KMS-11 (cell line): ENCODE data around the gene SIVA1.
A peak's percentile ranks its signal among the peaks of the same experiment; 100 is the strongest.

Experiments used
- H2AFZ ChIP-seq: fragments of 200-600 bp; sonication (generic); 2 replicates; pipeline ENCODE4 v1.6.1; 2016; ENCODE audit warnings: antibody characterized with exemption, mixed run types, low read depth
- H3K27ac ChIP-seq: fragments of 200-600 bp; sonication (generic); 2 replicates; pipeline ENCODE4 v1.6.1; 2016; ENCODE audit warnings: mild to moderate bottlenecking, mixed run types
- H3K27me3 ChIP-seq: fragments of 200-600 bp; sonication (generic); 2 replicates; pipeline ENCODE4 v1.6.1; 2017; ENCODE audit warnings: mild to moderate bottlenecking, low read depth, mixed run types, moderate library complexity; ENCODE audit not compliant: insufficient read depth
- H3K36me3 ChIP-seq: fragments of 200-600 bp; sonication (generic); 2 replicates; pipeline ENCODE4 v1.6.1; 2017; ENCODE audit warnings: mild to moderate bottlenecking, mixed run types; ENCODE audit not compliant: insufficient read depth
- H3K4me1 ChIP-seq: fragments of 200-600 bp; sonication (generic); 2 replicates; pipeline ENCODE4 v1.6.1; 2016; ENCODE audit warnings: mild to moderate bottlenecking, low read depth, mixed run types; ENCODE audit not compliant: poor library complexity, severe bottlenecking
- H3K4me2 ChIP-seq: fragments of 200-600 bp; sonication (generic); 2 replicates; pipeline ENCODE4 v1.7.0; 2016; ENCODE audit warnings: mild to moderate bottlenecking, mixed run types
- H3K4me3 ChIP-seq: fragments of 200-600 bp; sonication (generic); IDR thresholded peaks from 2 replicates; pipeline ENCODE4 v1.6.1; 2017; ENCODE audit warnings: low read depth, low read length, mixed read lengths; ENCODE audit not compliant: insufficient read depth
- H3K79me2 ChIP-seq: fragments of 200-600 bp; sonication (generic); 2 replicates; pipeline ENCODE4 v1.6.1; 2016; ENCODE audit warnings: low read depth, mixed run types; ENCODE audit not compliant: insufficient read depth
- H3K9ac ChIP-seq: fragments of 200-600 bp; sonication (generic); 2 replicates; pipeline ENCODE4 v1.6.1; 2016; ENCODE audit warnings: mild to moderate bottlenecking, mixed run types
- H4K20me1 ChIP-seq: fragments of 200-600 bp; sonication (generic); 2 replicates; pipeline ENCODE4 v1.6.1; 2016; ENCODE audit warnings: mild to moderate bottlenecking, mixed run types; ENCODE audit not compliant: insufficient read depth
- CTCF ChIP-seq: fragments of 200-600 bp; sonication (generic); conservative IDR thresholded peaks from 2 replicates; pipeline ENCODE4 v1.6.1; 2017; ENCODE audit warnings: low read depth, mild to moderate bottlenecking, antibody characterized with exemption, low read length, moderate library complexity, mixed read lengths

The SIVA1 gene

GRCh38 chr14:104752735-104753527 lies at the start of gene SIVA1:
Gene SIVA1 (plus strand): TSS chr14:104753147. CDS start chr14:104753202, 55 bp downstream.
- Histone ChIP-seq H3K79me2 (peaks cover 17% of the 10 kb centered on the region; the same call in 1 of the 2 replicates), H3K27ac (peak within 1 kb of the TSS; percentile 45), H4K20me1 (no peaks in the 10 kb centered on the region), H3K9ac (peak within 1 kb of the TSS; percentile 83), H2AFZ (peak within 1 kb of the TSS; percentile 91), H3K4me2 (peak within 1 kb of the TSS; percentile 61), H3K27me3 (no peaks in the 10 kb centered on the region), H3K4me3 (no peak within 1 kb of the TSS), H3K4me1 (peaks cover 7% of the 10 kb centered on the region), H3K36me3 (no peaks in the 10 kb centered on the region)
- TF ChIP-seq CTCF: no peak

- no peaks in the 10 kb centered on the region for H4K20me1 ChIP-seq
- H3K36me3 ChIP-seq: no peaks in the 10 kb centered on the region
- no peak overlapping the region for H3K27ac ChIP-seq
- H3K4me2 ChIP-seq: no peak overlapping the region
- no peaks in the 10 kb centered on the region for H3K27me3 ChIP-seq
- no peak overlapping the region for H3K4me3 ChIP-seq
- no peak for TF ChIP-seq CTCF
- H3K9ac ChIP-seq: no peak overlapping the region
- no peak overlapping the region for H2AFZ ChIP-seq
- H3K4me1 ChIP-seq: no peaks in the 10 kb centered on the region
- no peaks in the 10 kb centered on the region for H3K79me2 ChIP-seq
These were observed 49.7 kb upstream of the SIVA1 start for GRCh38 chr14:104703269-104703668.

- no peak overlapping the region for H3K27ac ChIP-seq
- H3K4me1 ChIP-seq: no peaks in the 10 kb centered on the region
- H3K36me3 ChIP-seq: no peaks in the 10 kb centered on the region
- H4K20me1 ChIP-seq: no peaks in the 10 kb centered on the region
- H3K79me2 ChIP-seq: no peaks in the 10 kb centered on the region
- no peak overlapping the region for H2AFZ ChIP-seq
- no peak overlapping the region for H3K4me2 ChIP-seq
- no peak overlapping the region for H3K4me3 ChIP-seq
- H3K9ac ChIP-seq: no peak overlapping the region
- H3K27me3 ChIP-seq: no peaks in the 10 kb centered on the region
- TF ChIP-seq CTCF: no peak
These were observed 48.7 kb upstream of the SIVA1 start for GRCh38 chr14:104704252-104704651.

GRCh38 chr14:104705340-104706047 lies 47.5 kb upstream of the SIVA1 start:
- H3K79me2 ChIP-seq: no peaks in the 10 kb centered on the region
- H3K27ac ChIP-seq: no peak overlapping the region
- TF ChIP-seq CTCF: no peak
- H3K4me2 ChIP-seq: no peak overlapping the region
- H3K36me3 ChIP-seq: no peaks in the 10 kb centered on the region
- H3K9ac ChIP-seq: no peak overlapping the region
- no peak overlapping the region for H2AFZ ChIP-seq
- H3K27me3 ChIP-seq: no peaks in the 10 kb centered on the region
- no peaks in the 10 kb centered on the region for H4K20me1 ChIP-seq
- H3K4me3 ChIP-seq: no peak overlapping the region
- H3K4me1 ChIP-seq: no peaks in the 10 kb centered on the region
